Measurements from ENCODE around the gene E4F1. TPM values are rescaled to one million over a fixed set of nuclear protein-coding genes. Genes with fewer than 3 reads are reported as not detected.

Gene E4F1
- total and polyA plus RNA-seq, 7 donors: 10.8 to 26.9 (median 19.4) TPM

- intact Hi-C loops (cut with DNase I): loop anchor here (1.0 to 5.0 kb wide), 5 partner anchors 18 to 228 kb away; partner anchors contain the start of genes E4F1, MLST8 and RNPS1
- peak overlapping the region; percentile 90 to 94 (median 92) for H3K27ac ChIP-seq
- no peaks in the 10 kb centered on the region for H3K27me3 ChIP-seq
- H3K4me1 ChIP-seq: peaks cover 0 to 27% (median 23%) of the 10 kb centered on the region in 4 donors
- 3 to 10% methylated on average over 35 of the region's 35 CpGs for WGBS, 2 donors
- H3K36me3 ChIP-seq: peaks cover 31 to 44% (median 38%) of the 10 kb centered on the region in 4 donors
- peak; percentile 72 for DNase-seq
- no peak for TF ChIP-seq POLR2AphosphoS5 (IDR thresholded peaks at IDR 0.05)
- no peak for TF ChIP-seq EP300 (IDR thresholded peaks at IDR 0.05)
- TF ChIP-seq POLR2A (IDR thresholded peaks at IDR 0.05): no peak
- TF ChIP-seq, protein P1, sequence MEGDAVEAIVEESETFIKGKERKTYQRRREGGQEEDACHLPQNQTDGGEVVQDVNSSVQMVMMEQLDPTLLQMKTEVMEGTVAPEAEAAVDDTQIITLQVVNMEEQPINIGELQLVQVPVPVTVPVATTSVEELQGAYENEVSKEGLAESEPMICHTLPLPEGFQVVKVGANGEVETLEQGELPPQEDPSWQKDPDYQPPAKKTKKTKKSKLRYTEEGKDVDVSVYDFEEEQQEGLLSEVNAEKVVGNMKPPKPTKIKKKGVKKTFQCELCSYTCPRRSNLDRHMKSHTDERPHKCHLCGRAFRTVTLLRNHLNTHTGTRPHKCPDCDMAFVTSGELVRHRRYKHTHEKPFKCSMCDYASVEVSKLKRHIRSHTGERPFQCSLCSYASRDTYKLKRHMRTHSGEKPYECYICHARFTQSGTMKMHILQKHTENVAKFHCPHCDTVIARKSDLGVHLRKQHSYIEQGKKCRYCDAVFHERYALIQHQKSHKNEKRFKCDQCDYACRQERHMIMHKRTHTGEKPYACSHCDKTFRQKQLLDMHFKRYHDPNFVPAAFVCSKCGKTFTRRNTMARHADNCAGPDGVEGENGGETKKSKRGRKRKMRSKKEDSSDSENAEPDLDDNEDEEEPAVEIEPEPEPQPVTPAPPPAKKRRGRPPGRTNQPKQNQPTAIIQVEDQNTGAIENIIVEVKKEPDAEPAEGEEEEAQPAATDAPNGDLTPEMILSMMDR (IDR thresholded peaks at IDR 0.05): no peak
- H3K9me3 ChIP-seq: no peaks in the 10 kb centered on the region
- peak overlapping the region; percentile 63 to 75 (median 70) for H3K4me3 ChIP-seq
These were observed 27.4 kb downstream of the E4F1 start for GRCh38 chr16:2250652-2251295.

GRCh38 chr16:2251296-2252111 is 28.1 kb downstream of the E4F1 start, which contains the start of gene ECI1:
Gene ECI1 (minus strand): TSS chr16:2251587. CDS start chr16:2251566, 21 bp downstream.
- peak; percentile 55 to 71 for TF ChIP-seq POLR2A (IDR thresholded peaks at IDR 0.05)
- no peak for TF ChIP-seq EP300 (IDR thresholded peaks at IDR 0.05)
- TF ChIP-seq POLR2AphosphoS5 (IDR thresholded peaks at IDR 0.05): peak; percentile 92 to 95 (median 94)
- TF ChIP-seq, protein P1 (IDR thresholded peaks at IDR 0.05): peak; percentile 66 to 76 (median 70)
- intact Hi-C loops (cut with DNase I): loop anchor here (1.0 to 5.0 kb wide), 5 partner anchors 17 to 229 kb away; partner anchors contain the start of genes E4F1, MLST8 and RNPS1

DNA sequence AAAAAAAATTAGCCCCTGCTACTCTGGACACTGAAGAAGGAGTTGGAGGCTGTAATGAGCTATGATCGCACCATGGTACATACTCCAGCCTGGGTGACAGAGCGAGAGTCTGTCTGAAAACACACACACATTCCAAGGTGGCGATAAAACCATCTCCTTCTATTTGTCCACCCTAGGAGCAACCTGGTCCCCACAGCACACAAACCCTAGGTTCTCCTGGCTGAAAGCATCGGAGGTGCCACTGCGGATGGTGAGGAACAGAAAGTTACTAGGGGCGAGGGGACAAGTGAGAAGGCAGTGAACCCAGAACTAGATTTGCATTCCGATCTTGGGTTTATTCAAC is 29.4 kb downstream of the E4F1 start:
- Histone ChIP-seq H3K9me3 (no peaks in the 10 kb centered on the region), H3K4me1 (peaks cover 0 to 27% (median 23%) of the 10 kb centered on the region in 4 donors), H3K4me3 (no peak overlapping the region), H3K27me3 (no peaks in the 10 kb centered on the region), H3K27ac (peak overlapping the region in 2 of 4 donors; percentile 93 to 94), H3K36me3 (peaks cover 36 to 54% (median 46%) of the 10 kb centered on the region in 4 donors)
- WGBS, 2 donors: 93 to 94% methylated on average over 7 of the region's 7 CpGs
- intact Hi-C loops (cut with DNase I): loop anchor here (5.0 kb wide), 2 partner anchors 45 to 230 kb away; partner anchors contain the start of gene MLST8
- TF ChIP-seq EP300 (IDR thresholded peaks at IDR 0.05) (no peak), POLR2A (IDR thresholded peaks at IDR 0.05) (no peak), POLR2AphosphoS5 (IDR thresholded peaks at IDR 0.05) (no peak)
- TF ChIP-seq, protein P1 (IDR thresholded peaks at IDR 0.05): no peak
- no peak for DNase-seq

More at GRCh38 chr16:2251296-2252111, 28.1 kb downstream of the E4F1 start, which contains the start of gene ECI1:
- no peaks in the 10 kb centered on the region for H3K27me3 ChIP-seq
- H3K36me3 ChIP-seq: peaks cover 31 to 44% (median 38%) of the 10 kb centered on the region in 4 donors
- whole genome bisulfite sequencing, 2 donors: 1 to 2% methylated on average over 88 of the region's 88 CpGs
- peak within 1 kb of the TSS; percentile 63 to 75 (median 70) for H3K4me3 ChIP-seq
- peaks cover 0 to 27% (median 23%) of the 10 kb centered on the region in 4 donors for H3K4me1 ChIP-seq
- peak; percentile 98 for DNase-seq
- H3K27ac ChIP-seq: peak within 1 kb of the TSS; percentile 90 to 94 (median 92)
- no peaks in the 10 kb centered on the region for H3K9me3 ChIP-seq

DNA sequence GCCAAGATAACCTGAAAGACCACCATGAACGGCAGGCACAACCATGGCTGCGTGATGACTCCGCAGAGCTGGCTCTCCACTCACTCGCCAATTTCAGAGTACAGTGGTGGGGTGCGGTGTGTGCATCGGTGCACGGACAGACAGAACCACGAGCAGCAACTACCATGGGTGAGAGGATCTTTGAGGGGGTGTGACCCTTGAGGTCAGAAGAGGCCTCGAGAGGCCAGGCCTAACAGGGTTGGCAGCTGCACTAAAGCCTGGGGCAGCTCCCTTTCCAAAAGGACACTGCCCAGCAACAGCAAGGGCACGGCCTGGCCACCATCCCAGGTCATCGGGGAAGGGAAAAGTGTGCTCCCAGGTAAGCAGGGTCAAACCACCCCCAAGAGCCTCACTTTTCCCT is 29.9 kb downstream of the E4F1 start:
- H3K36me3 ChIP-seq: peaks cover 37 to 59% (median 49%) of the 10 kb centered on the region in 4 donors
- no peak overlapping the region for H3K4me3 ChIP-seq
- TF ChIP-seq POLR2AphosphoS5 (IDR thresholded peaks at IDR 0.05): no peak
- no peak for TF ChIP-seq EP300 (IDR thresholded peaks at IDR 0.05)
- TF ChIP-seq POLR2A (IDR thresholded peaks at IDR 0.05): no peak
- TF ChIP-seq, protein P1 (IDR thresholded peaks at IDR 0.05): no peak
- peaks cover 0 to 27% (median 23%) of the 10 kb centered on the region in 4 donors for H3K4me1 ChIP-seq
- no peaks in the 10 kb centered on the region for H3K9me3 ChIP-seq
- no peak overlapping the region for H3K27ac ChIP-seq
- intact Hi-C loops (cut with DNase I): loop anchor here (5.0 kb wide), 2 partner anchors 46 to 231 kb away; partner anchors contain the start of gene MLST8
- WGBS, 2 donors: 84 to 87% methylated on average over 11 of the region's 11 CpGs
- no peak for DNase-seq
- no peaks in the 10 kb centered on the region for H3K27me3 ChIP-seq
